HG03025 (cell line): Measurements from ENCODE around the gene FADD.
"Not testable (repeated sequence)": the region's sequence is repeated elsewhere in the genome, so short reads cannot be mapped to it uniquely, and the experiment has no call there.

Experiments
- ATAC-seq: cut with Tn5 transposase; IDR thresholded peaks from one replicate; pipeline ENCODE4 v1.9.1; 2021; ENCODE audit warnings: mild to moderate bottlenecking, moderate library complexity; ENCODE audit not compliant: unreplicated experiment, low FRiP score

FADD gene

DNA sequence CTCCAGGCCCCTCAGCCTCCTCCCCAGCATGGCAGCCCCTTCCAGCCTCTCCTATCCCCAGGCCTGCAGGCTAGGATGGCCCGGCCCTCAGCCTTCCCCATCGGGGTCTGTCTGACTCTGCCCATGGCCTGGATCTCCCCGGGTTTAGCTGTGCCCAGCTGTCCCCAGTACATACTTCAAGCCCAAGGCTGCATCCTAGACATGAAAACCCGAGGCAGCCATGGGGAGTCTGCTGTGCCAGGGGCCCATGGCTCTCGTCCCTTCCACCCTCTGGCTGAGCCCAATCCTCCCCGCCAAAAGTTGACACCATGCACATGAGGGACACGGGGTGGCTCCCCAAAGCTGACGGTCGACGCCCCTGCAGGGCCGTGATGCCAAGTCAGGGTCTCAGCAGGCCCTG, 22.2 kb upstream of the FADD start:
- no peak for ATAC-seq

DNA sequence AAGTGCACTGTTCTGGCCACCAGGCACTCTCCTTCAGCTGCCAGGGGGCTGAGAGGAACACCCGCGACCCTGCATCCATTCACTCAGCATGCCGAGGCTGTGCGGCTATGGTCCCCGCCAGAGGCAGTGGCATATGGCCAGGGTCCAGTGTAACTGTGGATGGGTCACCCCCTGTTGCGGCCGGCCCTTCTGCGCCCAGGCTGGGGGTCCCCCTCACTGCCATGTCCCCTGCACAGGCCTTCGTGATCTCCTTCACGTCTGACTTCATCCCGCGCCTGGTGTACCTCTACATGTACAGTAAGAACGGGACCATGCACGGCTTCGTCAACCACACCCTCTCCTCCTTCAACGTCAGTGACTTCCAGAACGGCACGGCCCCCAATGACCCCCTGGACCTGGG, 20.8 kb upstream of the FADD start:
- no peak for ATAC-seq

- ATAC-seq: no peak
These were observed 20.1 kb upstream of the FADD start for GRCh38 chr11:70183032-70183431.

- no peak for ATAC-seq
These were observed 19.5 kb upstream of the FADD start for GRCh38 chr11:70183483-70184176.

GRCh38 chr11:70184396-70184795, 18.7 kb upstream of the FADD start:
- no peak for ATAC-seq

GRCh38 chr11:70185348-70186055, 17.6 kb upstream of the FADD start:
- no peak for ATAC-seq

DNA sequence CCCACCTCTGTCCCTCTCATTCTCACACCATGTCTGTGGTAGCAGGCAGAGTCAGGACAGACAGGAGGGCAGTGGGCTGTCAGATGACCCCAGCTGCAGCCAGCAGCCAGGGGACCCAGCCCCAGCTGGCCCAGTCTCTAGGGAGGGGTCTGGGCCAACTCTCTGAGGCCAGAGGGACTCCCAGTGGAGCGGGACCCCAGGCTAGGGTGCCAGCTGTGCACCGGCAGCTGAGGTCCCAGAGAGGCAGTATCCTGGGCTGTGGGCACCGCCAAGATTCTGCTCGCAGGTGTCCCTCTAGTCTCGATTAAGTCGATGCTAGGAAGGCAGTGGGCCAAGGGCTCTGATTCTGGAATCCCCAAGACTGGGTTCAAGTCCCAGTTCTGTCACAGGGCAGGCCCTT, 16.7 kb upstream of the FADD start:
- no peak for ATAC-seq

GRCh38 chr11:70186936-70187335, 16.2 kb upstream of the FADD start:
- no peak for ATAC-seq

DNA sequence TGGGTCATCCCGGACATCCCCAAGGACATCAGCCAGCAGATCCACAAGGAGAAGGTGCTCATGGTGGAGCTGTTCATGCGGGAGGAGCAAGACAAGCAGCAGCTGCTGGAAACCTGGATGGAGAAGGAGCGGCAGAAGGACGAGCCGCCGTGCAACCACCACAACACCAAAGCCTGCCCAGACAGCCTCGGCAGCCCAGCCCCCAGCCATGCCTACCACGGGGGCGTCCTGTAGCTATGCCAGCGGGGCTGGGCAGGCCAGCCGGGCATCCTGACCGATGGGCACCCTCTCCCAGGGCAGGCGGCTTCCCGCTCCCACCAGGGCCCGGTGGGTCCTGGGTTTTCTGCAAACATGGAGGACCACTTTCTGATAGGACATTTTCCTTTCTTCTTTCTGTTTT, 15.3 kb upstream of the FADD start:
- ATAC-seq: no peak

DNA sequence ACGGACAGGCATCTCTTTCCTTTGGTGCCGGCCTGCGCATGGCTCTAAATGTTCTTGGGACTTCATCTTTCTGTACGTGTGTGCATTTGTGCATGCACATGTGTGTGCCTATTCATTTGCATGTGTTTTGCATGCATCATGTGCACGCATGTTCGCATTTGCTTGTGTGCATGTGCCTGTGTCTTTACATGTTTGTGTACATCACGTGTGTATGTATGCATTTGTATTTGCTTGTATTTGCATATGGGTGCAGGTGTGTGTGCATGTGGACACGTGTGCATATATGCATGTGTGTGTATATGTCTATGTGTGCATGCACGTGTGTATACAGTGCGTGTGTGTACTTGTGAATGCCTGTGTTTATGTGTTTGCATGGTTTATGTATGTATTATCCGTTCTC, 13.5 kb upstream of the FADD start:
- no peak for ATAC-seq

DNA sequence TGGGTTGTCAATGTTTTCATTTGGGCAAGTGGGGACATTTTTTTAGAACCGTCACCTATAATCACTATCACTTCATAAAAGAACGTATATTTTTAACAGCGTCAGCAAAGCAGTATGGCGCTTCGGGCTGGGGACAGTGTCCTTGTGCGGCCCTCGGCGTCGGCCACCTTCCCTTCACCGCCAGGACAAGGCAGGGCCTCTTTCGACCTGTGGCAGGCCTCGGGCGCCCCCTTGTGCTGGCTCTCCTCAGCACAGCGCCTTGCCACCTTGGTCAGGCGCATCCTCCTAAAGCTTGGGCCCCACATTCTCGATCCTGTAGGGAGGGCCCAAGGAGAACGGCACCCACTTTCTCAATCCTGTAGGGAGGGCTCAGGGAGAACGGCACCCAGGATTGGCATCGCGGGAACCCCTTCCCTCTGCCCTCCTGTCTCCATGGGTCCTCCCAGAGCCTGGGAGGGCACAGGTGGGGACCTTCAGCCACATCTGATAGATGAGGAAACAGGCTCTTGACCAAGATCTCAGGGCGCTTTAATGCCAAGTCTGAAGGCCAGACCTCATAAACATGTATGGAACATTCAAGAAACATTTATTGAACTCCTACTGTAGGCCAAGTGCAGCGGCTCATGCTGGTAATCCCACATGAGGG, 11.5 kb upstream of the FADD start:
- no peak for ATAC-seq

GRCh38 chr11:70192666-70193410, 10.3 kb upstream of the FADD start:
- no peak for ATAC-seq

DNA sequence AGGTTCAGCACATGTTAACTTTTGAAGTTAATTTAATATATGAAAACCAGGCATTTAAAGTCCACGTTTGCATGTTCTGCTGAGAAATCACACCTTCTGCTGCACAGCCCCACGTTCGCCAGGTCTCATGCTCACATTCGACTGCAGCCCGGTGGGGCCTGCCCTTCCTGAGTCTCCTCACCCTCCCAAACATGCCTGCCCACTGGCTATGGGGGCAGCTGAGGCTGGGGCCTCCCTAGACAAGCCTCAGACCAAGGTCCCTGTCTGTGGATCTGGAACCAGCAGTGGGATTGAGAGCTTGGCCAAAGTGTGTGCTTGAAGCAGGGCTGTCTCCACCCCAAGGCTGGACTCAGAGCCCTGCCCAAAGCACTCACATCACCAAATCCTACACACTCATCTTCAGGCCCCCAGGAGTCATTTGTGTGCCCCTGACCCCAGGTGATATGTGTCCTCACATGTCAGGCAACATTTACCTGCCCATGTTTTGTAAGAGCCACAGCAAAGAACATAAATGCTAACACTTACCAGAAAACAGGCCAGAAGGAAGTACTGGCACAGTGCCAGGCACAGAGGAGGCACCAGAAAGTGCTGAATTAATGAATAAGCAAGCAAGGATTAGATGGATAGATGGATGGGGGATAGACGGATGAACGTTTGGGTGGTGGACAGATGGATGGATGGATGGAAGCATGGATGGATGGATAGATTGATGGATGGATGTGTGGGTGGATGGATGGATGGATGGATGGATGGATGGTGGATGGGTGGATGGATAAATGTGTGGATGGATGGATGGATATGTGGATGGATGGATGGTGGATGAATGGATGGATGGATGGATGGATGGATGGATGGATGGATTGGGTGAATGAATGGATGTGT, 9.4 kb upstream of the FADD start:
- ATAC-seq: no peak

GRCh38 chr11:70194792-70195791, 8.0 kb upstream of the FADD start:
- no peak for ATAC-seq

- ATAC-seq: no peak
These were observed 2.8 kb upstream of the FADD start for GRCh38 chr11:70200212-70200844.

GRCh38 chr11:70201047-70201446, 2.0 kb upstream of the FADD start:
- ATAC-seq: not testable (repeated sequence)

DNA sequence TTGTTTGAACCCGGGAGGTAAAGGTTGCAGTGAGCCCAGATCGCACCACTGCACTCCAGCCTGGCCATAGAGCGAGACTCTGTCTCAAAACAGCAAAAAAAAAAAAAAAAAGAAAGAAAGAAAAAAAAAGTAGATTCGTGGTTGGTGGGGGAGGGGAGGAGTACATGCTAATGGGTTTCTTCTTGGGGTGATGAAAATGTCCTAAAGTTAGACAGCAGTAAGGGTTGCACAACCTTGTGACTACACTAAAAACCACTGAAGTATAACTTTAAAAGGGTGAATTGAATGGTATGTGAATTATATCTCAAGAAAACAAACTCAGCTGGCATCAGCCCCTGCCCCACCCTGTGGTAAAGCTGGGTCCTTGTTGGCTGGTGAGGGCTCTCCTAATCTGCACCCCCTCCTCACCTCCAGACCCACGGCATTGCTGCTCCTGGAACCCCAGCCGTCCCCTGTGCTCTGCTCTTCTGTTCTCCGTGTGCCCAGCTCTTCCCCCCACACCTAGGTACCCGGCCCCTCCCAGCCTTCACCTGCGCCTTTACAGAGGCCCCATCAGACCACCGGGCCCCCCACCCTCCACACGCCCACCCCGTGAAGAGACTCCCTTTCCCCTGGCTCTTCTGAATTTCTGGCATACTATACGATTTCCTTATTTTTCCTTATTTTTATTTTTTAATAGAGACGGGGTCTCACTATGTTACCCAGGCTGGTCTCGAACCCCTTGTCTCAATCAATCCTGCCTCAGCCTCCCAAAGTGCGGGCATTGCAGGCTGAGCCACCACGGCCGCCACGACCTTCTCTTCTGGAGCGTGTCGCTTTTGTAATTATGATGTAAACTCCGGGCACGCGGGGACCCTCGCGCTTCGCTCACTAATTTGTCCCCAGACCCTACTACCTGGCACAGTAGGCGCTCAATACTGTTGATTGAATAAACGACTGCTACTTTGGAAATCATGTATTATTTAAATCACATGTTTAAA, 924 bp upstream of the FADD start:
- no peak for ATAC-seq
